Bronchial epithelial cell (primary cell): ENCODE data around the gene GGT7. TPM values are rescaled to one million over a fixed set of nuclear protein-coding genes. Genes with fewer than 3 reads are reported as not detected.

ENCODE experiments used
- DNase-seq: peaks from one replicate; pipeline ENCODE4 v3.0.0-alpha.2; 2010; ENCODE audit warnings: low read depth
- FAIRE-seq: peaks from 2 replicates; lab custom pipeline; 2011; peaks lifted over from hg19 to GRCh38; lab: Jason Lieb, UNC
- H3K27me3 ChIP-seq: 2 replicates; pipeline ENCODE4 v1.5.1; 2011; ENCODE audit warnings: low read length; ENCODE audit not compliant: control insufficient read depth, insufficient read depth
- H3K36me3 ChIP-seq: 2 replicates; pipeline ENCODE4 v1.5.1; 2011; ENCODE audit warnings: low read length; ENCODE audit not compliant: control insufficient read depth, insufficient read depth
- H3K4me3 ChIP-seq: 2 replicates; pipeline ENCODE4 v1.5.1; 2011; ENCODE audit warnings: mild to moderate bottlenecking, low read depth, low read length, control low read depth
- total RNA-seq: library from RNA; depleted of rRNA; stranded (reverse); fragments of >200 nt; gene quantifications from 2 replicates; pipeline ENCODE4 v1.2.1, GENCODE V29; 2014
- TF ChIP-seq, protein P1 (sequence below): IDR thresholded peaks from 2 replicates; pipeline ENCODE4 v1.5.1; 2011; ENCODE audit warnings: mild to moderate bottlenecking, moderate library complexity, low read length, control low read depth, inconsistent platforms; ENCODE audit not compliant: insufficient read depth, severe bottlenecking

Gene GGT7
- total RNA-seq, 1 donor from 2014 or later, result 1.6 TPM

DNA sequence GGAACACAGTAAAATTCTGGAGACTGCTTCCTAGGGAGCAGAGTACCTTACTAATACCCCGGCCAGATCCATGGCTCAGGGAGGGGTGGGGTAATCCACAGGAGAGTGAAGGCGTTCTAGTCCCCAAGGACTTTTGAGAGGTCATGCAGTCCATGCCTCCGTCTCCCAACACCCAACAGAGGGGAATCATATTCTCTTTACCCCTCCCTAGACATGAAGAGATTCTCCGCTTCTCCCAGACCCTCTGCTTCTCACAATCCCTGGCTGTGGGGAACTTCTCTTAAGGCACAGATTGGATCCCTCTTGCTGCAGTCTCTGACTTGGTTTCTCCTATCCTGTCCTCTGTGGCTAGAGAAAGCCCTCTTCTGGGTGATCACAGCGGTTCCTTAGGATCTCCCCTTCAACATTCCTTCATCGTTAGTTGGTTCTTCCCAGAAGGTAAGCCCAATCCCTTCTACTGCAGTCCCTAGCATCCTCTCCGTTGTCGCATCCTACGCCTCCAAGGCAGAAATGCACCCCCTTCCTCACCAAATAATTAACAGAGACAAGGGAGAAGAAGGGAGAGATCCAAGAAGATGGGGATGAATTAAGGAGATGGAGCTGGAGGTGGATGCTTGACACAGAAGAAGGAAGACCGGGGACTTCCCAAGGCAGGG lies 562 bp downstream of the GGT7 start:
- Histone ChIP-seq H3K27me3 (peaks cover 2% of the 10 kb centered on the region), H3K36me3 (no peaks in the 10 kb centered on the region), H3K4me3 (peak overlapping the region; percentile 43)
- TF ChIP-seq, protein P1, sequence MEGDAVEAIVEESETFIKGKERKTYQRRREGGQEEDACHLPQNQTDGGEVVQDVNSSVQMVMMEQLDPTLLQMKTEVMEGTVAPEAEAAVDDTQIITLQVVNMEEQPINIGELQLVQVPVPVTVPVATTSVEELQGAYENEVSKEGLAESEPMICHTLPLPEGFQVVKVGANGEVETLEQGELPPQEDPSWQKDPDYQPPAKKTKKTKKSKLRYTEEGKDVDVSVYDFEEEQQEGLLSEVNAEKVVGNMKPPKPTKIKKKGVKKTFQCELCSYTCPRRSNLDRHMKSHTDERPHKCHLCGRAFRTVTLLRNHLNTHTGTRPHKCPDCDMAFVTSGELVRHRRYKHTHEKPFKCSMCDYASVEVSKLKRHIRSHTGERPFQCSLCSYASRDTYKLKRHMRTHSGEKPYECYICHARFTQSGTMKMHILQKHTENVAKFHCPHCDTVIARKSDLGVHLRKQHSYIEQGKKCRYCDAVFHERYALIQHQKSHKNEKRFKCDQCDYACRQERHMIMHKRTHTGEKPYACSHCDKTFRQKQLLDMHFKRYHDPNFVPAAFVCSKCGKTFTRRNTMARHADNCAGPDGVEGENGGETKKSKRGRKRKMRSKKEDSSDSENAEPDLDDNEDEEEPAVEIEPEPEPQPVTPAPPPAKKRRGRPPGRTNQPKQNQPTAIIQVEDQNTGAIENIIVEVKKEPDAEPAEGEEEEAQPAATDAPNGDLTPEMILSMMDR, result no peak
- no peak for DNase-seq
- FAIRE-seq, result no peak

DNA sequence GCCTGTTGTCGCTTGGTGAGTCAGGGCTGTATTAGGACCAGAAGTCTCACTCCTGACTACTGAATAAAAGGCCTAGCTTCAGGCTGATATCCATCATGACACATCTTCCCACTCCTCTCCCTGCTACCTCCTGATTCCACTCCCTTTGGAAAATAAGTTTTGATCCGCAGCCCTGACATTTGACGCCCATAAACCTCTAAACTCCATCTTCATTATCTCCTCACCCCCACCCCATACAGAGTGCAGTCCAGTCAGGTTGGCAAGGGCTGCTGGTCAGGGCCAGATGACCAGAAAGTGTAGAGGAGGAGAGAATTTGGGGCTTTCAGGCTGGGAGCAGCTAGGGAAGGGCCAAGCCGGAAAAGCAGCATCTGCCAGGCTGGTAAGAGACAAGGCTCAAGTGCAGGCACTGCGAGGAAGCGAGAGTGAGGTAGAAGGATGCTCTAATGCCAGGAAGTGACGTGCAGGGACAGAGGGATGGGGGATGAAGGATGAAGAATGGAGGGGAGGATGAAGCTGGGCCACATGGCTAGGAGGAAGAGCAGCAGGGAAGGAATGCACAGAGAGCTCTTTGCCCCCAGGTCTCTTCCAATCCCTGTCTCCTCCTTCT lies 1.2 kb downstream of the GGT7 start:
- FAIRE-seq, result no peak
- H3K36me3 ChIP-seq, result no peaks in the 10 kb centered on the region
- H3K4me3 ChIP-seq, result no peak overlapping the region
- H3K27me3 ChIP-seq, result peaks cover 2% of the 10 kb centered on the region
- TF ChIP-seq, protein P1, result no peak
- DNase-seq, result peak; percentile 14

DNA sequence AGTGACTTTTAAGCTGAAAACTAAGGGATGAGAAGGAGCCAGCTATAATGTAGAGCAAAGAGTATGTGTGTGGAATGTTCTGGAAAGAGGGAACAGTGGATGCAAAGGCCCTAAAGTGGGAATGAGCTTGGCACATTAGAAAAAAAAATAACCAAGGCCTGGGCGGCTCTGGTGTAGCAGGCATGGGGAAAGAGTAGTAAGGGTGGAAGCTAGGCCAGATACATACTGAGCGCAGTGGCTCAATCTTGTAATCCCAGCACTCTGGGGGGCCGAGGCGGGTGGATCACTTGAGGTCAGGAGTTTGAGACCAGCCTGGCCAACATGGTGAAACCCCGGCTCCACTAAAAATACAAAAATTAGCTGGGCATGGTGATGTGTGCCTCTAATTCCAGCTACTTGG lies 8.4 kb downstream of the GGT7 start:
- FAIRE-seq (no peak), DNase-seq (no peak)
- TF ChIP-seq, protein P1, result no peak
- Histone ChIP-seq H3K4me3 (no peak overlapping the region), H3K36me3 (no peaks in the 10 kb centered on the region), H3K27me3 (no peaks in the 10 kb centered on the region)

DNA sequence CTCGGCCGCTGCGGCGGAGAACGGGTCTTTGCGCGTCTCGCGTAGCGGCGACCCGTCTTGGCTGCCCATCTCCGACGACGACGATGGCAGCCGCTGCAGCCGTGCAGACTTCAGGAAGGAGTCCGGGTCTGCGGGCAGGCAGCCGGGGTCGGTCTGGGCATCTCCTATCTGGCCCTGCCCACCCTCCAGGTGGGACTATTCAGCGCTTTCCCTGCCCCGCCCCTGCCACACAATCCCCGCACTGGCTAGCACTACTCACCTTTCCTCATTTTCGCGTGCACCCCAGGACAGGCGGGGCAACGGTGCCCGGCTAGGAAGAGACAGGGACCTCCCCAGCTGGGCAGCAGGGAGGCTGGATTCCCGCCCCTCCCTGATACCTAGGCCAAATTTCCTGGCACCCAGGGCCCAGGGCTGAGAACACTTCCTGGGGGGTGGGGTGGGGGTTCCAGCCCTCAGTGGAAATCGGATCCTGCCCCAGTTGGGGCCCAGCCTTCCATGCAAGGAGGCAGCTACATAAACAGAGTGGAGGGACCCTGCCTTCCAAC lies 9.2 kb downstream of the GGT7 start:
- TF ChIP-seq, protein P1, result no peak
- no peak for DNase-seq
- Histone ChIP-seq H3K4me3 (no peak overlapping the region), H3K36me3 (no peaks in the 10 kb centered on the region), H3K27me3 (no peaks in the 10 kb centered on the region)
- no peak for FAIRE-seq

DNA sequence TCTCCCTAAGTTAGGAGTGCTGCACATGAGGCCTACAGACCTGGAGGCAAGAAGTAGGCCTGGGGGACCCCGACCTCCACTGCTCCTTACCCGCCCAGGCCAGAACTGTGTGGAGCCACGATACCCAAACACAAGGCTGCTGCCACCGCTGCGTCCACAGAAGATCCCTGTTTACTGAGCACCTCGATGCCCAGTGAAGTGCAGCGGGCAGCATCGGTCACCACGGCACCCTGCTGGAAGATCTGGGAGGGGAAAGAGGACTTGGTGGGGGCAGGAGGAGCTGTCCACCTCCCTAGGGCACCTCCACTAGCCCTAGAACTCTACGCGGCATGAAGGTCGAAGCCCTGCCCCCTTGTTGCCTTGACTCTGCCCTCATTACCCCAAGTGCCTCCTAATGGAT lies 9.9 kb downstream of the GGT7 start:
- no peak overlapping the region for H3K4me3 ChIP-seq
- H3K36me3 ChIP-seq, result no peaks in the 10 kb centered on the region
- no peaks in the 10 kb centered on the region for H3K27me3 ChIP-seq
- no peak for DNase-seq
- no peak for FAIRE-seq
- TF ChIP-seq, protein P1, result no peak
